ENCODE data around the gene ARHGAP4. TPM values are rescaled to one million over a fixed set of nuclear protein-coding genes. Genes with fewer than 3 reads are reported as not detected.

Gene ARHGAP4
- total RNA-seq, 1 donor from 2014 or later: 69.8 TPM

DNA sequence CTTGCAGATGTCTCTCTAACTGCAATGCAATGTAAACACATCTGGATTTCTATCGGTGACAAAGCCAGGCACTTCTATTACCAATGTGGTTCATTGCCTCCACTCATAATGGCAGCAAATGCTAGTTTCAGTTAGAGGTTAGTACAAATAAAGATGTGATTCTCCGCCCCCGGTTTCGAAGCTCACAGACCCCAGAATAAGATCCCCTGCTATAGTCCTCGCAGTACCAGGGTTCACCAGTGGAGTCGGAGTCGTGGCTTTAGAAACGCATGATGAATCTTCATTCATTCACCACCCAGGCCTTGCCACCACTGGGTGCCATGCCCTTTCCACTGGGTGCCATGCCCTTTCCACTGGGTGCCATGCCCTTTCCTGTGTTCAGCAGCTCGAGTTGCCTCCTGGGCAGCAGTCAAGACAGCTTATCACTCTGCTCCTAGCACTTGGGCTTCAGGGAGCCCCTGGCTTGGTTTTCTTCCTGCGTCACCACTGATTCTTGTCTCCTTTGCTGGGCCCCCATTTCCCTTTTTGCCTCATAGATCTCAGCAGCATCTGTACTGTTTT lies 12.2 kb upstream of the ARHGAP4 start:
- ATAC-seq (no peak), DNase-seq (no peak)
- peaks cover 3% of the 10 kb centered on the region for H3K4me1 ChIP-seq
- intact Hi-C loops (cut with DNase I): no loop called here
- H3K36me3 ChIP-seq: no peaks in the 10 kb centered on the region
- H3K27ac ChIP-seq: no peak overlapping the region
- H3K27me3 ChIP-seq: no peaks in the 10 kb centered on the region
- no peak overlapping the region for H3K4me3 ChIP-seq
- H3K9me3 ChIP-seq: no peaks in the 10 kb centered on the region
- TF ChIP-seq, protein P1, sequence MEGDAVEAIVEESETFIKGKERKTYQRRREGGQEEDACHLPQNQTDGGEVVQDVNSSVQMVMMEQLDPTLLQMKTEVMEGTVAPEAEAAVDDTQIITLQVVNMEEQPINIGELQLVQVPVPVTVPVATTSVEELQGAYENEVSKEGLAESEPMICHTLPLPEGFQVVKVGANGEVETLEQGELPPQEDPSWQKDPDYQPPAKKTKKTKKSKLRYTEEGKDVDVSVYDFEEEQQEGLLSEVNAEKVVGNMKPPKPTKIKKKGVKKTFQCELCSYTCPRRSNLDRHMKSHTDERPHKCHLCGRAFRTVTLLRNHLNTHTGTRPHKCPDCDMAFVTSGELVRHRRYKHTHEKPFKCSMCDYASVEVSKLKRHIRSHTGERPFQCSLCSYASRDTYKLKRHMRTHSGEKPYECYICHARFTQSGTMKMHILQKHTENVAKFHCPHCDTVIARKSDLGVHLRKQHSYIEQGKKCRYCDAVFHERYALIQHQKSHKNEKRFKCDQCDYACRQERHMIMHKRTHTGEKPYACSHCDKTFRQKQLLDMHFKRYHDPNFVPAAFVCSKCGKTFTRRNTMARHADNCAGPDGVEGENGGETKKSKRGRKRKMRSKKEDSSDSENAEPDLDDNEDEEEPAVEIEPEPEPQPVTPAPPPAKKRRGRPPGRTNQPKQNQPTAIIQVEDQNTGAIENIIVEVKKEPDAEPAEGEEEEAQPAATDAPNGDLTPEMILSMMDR (IDR thresholded peaks at IDR 0.05): no peak

DNA sequence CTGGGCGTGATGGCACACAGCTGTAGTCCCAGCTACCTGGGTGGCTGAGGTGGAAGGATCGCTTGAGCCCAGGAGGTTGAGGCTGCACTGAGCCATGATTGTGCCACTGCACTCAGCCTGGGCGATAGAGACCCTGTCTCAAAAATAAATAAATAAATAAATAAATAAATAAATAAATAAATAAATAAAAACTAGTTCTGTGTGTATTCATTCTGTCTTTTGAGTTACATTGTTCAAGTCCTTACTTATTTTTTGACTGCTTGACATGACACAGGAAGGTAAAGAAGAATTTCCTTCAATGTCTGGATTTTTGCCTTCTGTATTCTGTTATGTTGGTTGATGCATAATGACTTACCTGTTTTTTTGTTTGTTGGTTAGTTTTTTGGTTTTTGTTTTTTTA lies 11.0 kb upstream of the ARHGAP4 start:
- H3K4me3 ChIP-seq: no peak overlapping the region
- no peak overlapping the region for H3K27ac ChIP-seq
- peaks cover 3% of the 10 kb centered on the region for H3K4me1 ChIP-seq
- DNase-seq: no peak
- no peak for ATAC-seq
- intact Hi-C loops (cut with DNase I): no loop called here
- H3K9me3 ChIP-seq: no peaks in the 10 kb centered on the region
- TF ChIP-seq, protein P1 (IDR thresholded peaks at IDR 0.05): no peak
- H3K36me3 ChIP-seq: peaks cover 5% of the 10 kb centered on the region
- H3K27me3 ChIP-seq: no peaks in the 10 kb centered on the region

DNA sequence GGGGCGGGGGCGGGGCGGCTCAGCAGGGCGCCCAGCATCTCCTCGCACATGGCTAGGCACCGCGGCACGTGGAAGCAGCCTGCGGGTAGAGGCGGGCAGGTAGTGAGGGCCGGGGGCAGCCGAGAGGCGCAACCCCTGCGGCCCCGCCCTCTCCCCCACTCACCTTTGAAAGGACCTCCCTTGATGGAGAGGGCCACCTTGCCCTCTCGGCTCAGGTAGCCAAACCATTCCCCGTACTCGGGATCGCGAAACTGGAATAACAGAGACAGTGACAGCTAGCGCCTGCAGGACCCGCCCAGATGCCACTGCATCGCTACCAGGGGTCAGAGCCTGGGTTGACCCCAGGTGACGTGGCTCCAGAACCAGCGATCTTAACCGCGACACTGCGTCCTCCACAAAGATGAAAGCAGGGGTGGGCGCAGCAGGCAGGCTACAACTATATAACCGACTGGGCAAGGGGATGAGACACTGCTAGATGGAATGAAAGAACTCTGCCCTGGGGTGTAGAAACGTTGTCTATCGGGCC lies 9.3 kb upstream of the ARHGAP4 start:
- TF ChIP-seq, protein P1 (IDR thresholded peaks at IDR 0.05): no peak
- H3K36me3 ChIP-seq: peaks cover 12% of the 10 kb centered on the region
- DNase-seq (no peak), ATAC-seq (no peak)
- H3K27me3 ChIP-seq: no peaks in the 10 kb centered on the region
- H3K4me3 ChIP-seq: peak overlapping the region; percentile 49
- H3K4me1 ChIP-seq: peaks cover 3% of the 10 kb centered on the region
- H3K27ac ChIP-seq: no peak overlapping the region
- no peaks in the 10 kb centered on the region for H3K9me3 ChIP-seq
- intact Hi-C loops (cut with DNase I): no loop called here

DNA sequence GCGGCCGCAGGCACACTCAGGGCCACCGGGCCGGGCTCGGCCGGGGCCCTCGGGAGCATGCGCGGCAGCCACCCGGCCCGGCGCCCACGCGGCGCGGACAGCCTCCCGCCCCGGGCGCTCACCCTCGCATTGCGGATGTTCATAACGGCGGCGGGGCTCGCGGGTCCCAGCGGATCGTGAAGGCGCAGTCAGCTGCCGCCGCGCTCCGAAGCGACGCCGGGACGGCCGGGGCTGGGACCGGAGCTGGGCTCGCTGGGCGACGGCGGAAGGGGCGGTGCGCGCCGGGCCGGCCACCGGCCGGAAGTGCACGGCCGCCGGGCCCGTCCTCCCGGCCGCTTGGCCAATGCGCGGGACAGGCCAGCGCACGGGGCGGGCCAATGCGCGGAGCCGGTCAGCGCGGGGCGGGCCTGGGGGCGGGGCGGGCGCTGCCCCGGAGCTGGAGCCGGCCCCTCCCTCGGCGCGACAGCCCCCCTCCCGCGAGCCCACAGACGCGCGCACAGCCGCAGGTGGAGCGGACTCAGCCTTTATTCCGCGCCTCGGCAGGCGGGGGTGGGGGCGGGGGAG lies 8.8 kb upstream of the ARHGAP4 start, which contains the start of gene NAA10:
Gene NAA10, minus strand, starts transcription at position 276 of the 564 bp plus-strand sequence. Its CDS starts 133 bp downstream, at position 143.
- ATAC-seq (peak; percentile 98), DNase-seq (peak; percentile 86)
- Histone ChIP-seq H3K4me1 (peaks cover 3% of the 10 kb centered on the region), H3K27me3 (no peaks in the 10 kb centered on the region), H3K9me3 (no peaks in the 10 kb centered on the region), H3K36me3 (peaks cover 12% of the 10 kb centered on the region), H3K4me3 (peak within 1 kb of the TSS; percentile 61), H3K27ac (peak within 1 kb of the TSS; percentile 55)
- intact Hi-C loops (cut with DNase I): no loop called here
- TF ChIP-seq, protein P1 (IDR thresholded peaks at IDR 0.05): no peak

DNA sequence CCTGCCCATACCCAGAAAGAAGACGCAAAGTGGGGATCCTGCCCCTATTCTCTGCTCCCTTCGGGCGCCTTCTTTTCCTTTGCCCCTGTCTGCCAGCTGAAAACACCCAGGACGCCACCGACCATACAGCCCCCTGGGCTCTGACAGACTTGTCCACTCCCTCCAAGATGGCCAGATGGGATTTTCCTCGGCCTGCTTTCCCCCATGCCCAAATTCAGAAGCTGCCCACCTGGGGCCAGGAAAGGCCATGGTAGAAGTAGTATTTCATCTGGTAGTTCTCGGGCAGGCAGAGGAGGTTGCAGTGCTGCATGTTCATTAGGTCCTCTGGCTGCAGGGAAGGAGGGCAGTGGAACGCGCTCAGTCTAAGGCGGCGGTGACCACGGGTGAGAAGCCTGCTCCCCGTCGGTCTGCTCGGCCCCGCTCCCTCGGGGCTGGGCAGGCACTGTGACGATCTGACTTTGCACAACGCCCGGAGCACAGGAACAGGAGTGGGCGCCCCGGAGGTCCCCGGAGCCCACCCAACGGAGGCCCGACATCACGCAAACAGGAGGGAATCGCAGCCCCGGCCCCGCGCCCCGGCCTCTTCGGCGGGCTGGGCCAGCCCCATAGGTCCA lies 8.2 kb upstream of the ARHGAP4 start:
- Histone ChIP-seq H3K4me1 (peaks cover 3% of the 10 kb centered on the region), H3K9me3 (no peaks in the 10 kb centered on the region), H3K27ac (peak overlapping the region; percentile 55), H3K27me3 (no peaks in the 10 kb centered on the region), H3K4me3 (peak overlapping the region; percentile 61), H3K36me3 (peaks cover 12% of the 10 kb centered on the region)
- TF ChIP-seq, protein P1 (IDR thresholded peaks at IDR 0.05): no peak
- ATAC-seq (peak; percentile 14), DNase-seq (no peak)
- intact Hi-C loops (cut with DNase I): no loop called here

Measured in upper lobe of right lung (tissue), 1 donor.